ENCODE measurements around the gene ERBB4. TPM values are rescaled to one million over a fixed set of nuclear protein-coding genes. Genes with fewer than 3 reads are reported as not detected.

ERBB4 gene
- polyA plus RNA-seq, 3 donors = 0.07 to 0.25 (median 0.11) TPM

DNA sequence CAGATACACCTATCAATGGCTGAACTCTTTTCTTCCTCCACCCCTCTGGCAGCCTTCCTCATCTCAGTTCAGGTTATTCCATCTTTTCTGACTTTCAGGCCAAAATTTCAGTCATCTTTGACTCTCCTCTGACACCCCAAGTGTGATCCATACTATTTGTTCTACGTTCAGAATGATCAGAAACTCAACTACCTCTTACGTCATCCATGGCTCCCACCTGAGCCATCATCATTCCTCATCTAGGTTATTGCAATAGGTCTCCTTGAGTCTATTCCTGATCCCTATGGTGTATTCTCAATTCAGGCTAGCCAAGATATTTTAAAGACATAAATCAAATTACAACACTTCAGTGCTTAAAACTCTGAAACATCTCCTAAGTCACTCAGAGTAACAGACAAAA is 589.7 kb downstream of the ERBB4 start:
- 74 to 79% (median 74%) methylated on average over 2 of the region's 2 CpGs for WGBS, 3 donors
- H3K27ac ChIP-seq (ENCODE audit: low read depth, low read length) = no peak overlapping the region

DNA sequence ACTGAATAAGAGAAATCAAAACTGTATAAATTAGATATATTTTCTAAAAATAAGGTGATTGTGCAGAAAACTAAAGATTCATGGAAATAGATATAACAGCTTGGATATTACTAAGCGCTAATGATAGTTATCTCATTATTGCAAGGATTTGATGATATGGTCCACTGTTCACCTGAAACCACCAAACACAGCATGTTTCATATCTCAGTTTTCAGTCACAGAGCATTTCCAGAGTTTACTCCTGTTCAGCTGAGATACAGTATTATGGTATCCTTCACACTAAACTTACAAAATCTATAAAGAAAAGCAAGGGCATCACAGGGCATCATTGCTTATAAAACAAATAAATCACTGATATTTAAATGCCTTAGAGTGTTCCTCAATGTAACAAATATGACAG is 591.6 kb downstream of the ERBB4 start:
- 0% methylated on average over 1 of the region's 1 CpG for WGBS, 3 donors
- no peak overlapping the region for H3K27ac ChIP-seq (ENCODE audit: low read depth, low read length)

DNA sequence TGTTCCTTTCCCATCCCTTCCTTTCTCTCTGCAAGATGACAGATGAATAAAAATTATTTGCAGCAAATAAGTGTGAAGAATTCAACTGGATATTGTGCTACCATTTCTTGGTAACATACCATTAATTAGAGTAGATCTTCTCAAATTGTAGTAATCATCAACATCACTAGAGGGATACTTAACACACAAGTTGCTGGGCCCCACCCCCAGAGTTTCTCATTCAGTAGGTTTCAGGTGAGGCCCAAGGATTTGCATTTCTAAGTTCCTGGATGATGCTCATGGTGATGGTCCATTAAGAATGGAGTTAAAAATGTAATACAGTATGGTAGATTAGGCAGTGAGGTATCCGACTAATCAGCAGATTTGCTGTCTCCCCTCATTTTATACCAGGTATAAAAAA is 594.0 kb downstream of the ERBB4 start:
- no peak overlapping the region for H3K27ac ChIP-seq (ENCODE audit: low read depth, low read length)
- WGBS, 3 donors = 81 to 96% (median 90%) methylated on average over 1 of the region's 1 CpG

DNA sequence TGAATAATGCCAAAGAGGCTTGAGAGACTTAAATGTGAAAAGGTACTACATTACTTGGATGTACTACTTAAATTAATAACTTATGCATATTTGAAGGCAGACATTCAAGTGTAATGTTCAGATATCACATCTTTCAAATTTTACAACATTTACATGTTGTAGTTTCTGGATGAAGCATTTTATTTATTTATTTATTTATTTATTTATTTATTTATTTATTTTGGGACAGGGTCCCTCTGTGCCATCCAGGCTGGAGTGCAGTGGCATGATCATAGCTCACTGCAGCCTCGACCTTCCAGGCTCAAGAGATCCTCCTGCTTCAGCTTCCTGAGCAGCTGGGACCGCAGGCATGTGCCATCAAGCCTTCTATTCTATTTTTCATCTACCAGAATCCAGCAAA is 596.4 kb downstream of the ERBB4 start:
- WGBS, 3 donors = 80 to 86% (median 86%) methylated on average over 2 of the region's 2 CpGs

DNA sequence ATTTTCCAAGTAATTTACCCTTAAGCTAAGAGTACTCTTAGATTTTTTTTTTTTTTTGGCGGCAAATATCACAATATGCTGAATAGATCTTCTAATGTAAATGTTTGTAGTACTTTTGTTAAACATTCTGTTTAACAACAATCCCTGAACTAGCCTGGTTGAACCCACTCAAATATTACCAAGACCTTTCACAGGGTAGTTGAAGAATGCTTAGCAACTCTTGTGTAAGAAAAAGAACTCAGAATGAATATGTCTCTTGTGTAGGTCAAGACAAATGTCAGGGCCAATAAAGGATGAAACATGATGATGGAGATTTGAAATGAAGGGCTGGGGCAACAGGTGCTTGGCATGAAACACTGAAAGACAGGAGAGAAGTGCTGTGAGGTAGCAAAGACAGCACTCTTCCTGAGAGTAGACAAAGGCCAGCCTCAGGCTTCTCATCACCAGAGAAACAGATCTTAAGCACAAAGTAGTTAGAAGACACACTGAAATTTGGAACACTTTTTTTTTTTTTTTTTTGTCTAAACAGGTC is 597.3 kb downstream of the ERBB4 start:
- WGBS, 3 donors = 46 to 84% (median 75%) methylated on average over 1 of the region's 1 CpG
- H3K27ac ChIP-seq (ENCODE audit: low read depth, low read length) = no peak overlapping the region

More for the DNA sequence above, 596.4 kb downstream of the ERBB4 start:
- H3K27ac ChIP-seq (ENCODE audit: low read depth, low read length) = no peak overlapping the region

DNA sequence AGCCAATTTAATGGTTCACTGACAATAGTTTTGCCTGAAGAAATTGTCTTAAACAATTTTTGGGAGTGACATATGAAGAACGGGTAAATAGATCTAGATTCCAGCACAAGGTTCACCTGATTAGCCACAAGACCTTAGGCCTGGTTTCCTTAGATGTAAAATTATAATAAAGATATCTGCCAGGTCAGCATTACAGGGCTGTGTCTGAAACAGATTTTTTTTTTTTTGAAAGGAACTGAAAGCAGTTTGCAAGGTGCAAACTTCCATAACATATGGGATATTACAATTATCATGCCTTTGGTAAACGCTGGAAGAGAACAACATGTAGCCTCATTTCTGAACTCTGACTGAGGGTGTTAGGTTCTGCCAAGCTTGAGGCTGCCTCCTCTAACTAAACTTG is 599.4 kb downstream of the ERBB4 start:
- H3K27ac ChIP-seq (ENCODE audit: low read depth, low read length) = no peak overlapping the region
- 81 to 88% (median 86%) methylated on average over 2 of the region's 2 CpGs for WGBS, 3 donors

DNA sequence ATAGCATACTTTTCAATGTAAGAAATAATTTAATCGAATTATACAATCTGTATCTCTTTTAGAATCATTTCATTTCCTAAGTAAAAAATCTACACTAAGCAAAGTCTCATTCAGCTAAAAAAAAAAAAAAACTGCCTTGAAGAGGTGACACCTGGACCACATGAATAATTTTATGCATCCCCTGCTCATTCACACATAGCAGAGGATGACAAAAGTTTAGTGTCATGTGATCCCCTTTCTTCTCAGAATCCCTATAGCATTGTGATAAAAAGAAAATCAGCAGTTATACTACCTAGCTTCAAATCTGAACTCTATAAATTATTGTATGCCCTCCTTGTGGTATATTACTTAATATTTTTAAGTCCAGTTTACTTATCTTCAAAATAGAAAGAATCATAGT is 603.8 kb downstream of the ERBB4 start:
- 67 to 83% (median 76%) methylated on average over 1 of the region's 1 CpG for whole genome bisulfite sequencing, 3 donors
- H3K27ac ChIP-seq (ENCODE audit: low read depth, low read length) = no peak overlapping the region

DNA sequence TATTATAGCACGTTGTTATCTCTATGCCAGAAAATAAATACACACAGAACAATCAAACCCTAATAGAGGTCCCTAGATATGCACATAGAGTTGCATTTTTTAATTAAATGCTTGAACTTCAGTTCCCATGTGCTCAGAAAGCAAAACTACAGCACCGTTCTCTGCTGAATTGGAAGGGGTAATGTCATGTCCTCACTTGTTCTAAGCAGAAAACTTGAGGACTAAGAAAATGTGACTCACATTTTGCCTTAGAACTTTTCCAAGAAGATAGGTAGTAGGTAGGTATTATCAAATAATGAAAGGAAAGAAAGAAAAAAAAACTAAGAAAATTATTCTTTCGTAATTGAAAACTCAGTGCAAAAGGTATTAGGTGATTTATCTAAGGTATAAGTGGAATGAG is 607.3 kb downstream of the ERBB4 start:
- no peak overlapping the region for H3K27ac ChIP-seq (ENCODE audit: low read depth, low read length)
- WGBS, 3 donors = 34 to 38% (median 35%) methylated on average over 3 of the region's 3 CpGs

DNA sequence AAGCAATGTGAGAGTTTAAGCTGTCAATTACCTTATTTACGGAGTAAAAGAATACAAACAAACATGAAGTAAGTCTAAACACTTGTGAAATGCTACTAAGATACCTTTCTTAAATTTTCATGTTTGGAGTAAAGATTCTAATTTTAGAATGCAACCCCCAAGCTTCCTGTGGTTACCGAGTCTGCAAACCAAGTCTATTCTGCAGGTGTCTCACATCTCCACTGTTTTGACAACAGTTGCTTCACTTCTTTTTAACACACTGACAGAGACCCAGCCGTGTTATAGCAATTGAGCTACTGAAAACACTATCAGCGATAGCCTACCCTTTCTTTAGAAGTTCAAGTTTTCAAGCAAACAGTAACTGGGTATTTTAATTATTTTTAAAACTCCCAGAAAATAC is 608.3 kb downstream of the ERBB4 start:
- 23 to 49% (median 34%) methylated on average over 4 of the region's 4 CpGs for WGBS, 3 donors

DNA sequence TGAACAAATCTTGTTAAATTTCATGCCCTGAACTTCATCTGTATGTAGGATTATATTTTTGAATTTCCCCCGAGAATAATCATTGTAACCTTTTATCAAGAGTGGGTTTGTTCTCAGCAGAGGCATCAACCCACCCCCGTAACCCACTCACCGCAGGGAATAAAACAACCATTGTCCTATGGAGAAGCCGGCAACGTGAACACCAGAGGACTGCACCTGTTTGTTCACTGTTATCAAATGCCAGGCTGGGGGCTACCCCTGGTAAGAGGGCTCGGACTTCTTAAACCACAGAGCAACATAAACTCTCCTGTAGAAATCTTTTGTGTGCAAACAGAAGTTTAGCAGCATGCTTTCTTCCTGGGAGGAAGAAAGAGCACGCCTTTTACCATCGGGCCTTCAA is 610.4 kb downstream of the ERBB4 start:
- 60 to 64% (median 62%) methylated on average over 8 of the region's 8 CpGs for WGBS, 3 donors
- no peak overlapping the region for H3K27ac ChIP-seq (ENCODE audit: low read depth, low read length)

More for the DNA sequence above, 608.3 kb downstream of the ERBB4 start:
- no peak overlapping the region for H3K27ac ChIP-seq (ENCODE audit: low read depth, low read length)

DNA sequence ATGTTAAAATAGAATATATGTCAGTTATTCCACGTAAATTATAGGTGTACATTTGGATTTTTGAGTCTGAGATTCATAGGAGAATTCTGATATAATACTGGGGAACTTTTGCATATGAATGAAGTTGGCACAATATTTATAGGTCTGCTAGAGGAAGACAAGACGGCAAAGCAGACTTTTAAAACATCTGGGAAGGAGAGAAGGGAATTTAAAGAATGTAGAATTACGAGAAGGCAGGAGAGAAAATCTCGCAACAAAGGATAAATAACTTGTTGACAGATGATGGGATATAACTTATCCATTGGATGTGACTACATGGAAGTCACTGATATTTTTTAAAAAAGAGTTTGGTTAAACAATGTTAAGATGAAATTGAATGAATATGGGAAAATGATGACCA is 615.6 kb downstream of the ERBB4 start:
- WGBS, 3 donors = 54 to 65% (median 56%) methylated on average over 4 of the region's 4 CpGs
- H3K27ac ChIP-seq (ENCODE audit: low read depth, low read length) = no peak overlapping the region

DNA sequence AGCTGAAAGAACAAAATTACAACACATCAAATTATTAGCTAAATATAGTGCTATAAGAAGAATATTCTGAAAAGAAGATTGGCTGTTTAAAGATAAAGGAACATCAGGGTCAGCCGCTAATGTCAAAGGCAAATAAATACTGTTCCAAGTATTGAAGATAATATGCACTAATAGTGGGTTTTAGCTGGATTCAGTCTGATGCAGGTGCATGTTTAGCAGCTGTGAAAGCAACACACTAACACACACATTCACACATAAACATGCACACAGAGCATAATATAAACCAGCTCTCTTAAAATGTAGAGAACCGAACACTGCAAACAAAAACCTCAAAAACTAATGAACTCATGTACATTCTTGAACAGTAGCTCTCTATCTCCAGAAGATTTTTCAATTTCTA is 634.6 kb downstream of the ERBB4 start:
- H3K27ac ChIP-seq (ENCODE audit: low read depth, low read length) = no peak overlapping the region
- 69 to 90% (median 89%) methylated on average over 2 of the region's 2 CpGs for WGBS, 3 donors

DNA sequence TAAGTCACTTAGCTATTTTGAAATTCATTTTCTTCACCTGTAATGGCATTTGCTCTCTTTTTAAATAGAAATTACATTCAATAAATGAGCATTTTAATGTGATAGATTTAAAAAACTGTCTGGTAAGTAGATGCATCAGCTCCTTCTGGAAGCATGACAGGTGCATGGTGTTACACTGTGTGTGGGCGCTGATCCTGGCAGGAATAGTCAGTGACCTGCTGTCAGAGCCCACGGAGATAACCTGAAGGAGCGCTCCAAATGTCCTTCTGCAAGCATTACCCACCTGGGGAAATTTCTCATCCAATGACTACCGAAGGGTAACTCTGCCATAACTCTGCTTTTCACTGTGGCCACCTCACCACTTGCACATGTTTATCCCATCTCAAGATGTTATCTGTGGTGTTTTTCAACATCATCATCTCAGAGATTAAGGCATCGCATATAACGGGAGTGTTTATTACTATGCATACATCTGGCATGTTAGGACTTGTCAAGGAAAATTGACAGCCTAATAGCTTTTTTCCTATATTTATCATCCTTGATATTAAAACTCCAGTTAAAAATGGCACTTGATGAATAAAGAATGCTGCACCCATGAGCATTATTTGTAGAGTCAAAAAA is 637.3 kb downstream of the ERBB4 start:
- 73 to 80% (median 78%) methylated on average over 6 of the region's 6 CpGs for WGBS, 3 donors
- H3K27ac ChIP-seq (ENCODE audit: low read depth, low read length) = no peak overlapping the region

DNA sequence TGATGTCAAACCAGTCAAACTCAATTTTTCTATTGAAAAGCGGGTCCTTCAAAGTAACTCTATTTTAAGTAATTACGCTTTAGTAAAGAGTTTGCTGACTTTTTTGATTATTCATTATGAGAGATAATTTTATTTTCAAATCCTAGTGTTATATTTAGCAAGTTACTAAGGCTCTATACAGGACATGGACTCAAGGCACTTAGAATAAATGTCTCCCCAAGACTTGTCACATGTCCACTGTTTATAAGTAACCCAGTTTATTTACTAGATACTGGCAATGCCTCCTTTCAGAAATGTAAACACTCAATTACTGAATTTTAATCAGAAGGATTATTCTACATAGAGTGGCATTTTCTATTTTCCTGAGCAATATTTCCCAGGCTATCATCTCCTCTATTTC is 638.1 kb downstream of the ERBB4 start:
- no peak overlapping the region for H3K27ac ChIP-seq (ENCODE audit: low read depth, low read length)
- WGBS, 3 donors = 61 to 81% (median 78%) methylated on average over 2 of the region's 2 CpGs

DNA sequence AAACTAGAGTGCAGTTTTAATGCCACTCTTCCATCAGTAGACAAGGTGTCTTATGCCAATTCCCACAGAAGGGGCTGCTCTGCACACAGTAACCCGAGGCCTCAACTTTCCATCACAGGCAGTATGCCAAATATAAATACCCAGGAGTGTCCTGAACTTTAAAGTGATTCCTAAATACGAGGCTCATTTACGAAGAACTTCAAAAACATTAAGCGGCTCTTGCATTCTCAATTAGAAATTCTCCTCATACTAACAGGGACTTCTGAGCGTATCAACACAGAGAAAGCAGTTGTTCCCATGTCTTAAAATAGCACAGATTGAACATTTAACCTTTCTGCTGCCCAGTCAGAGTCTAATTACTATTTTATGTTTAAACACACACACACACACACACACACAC is 638.6 kb downstream of the ERBB4 start:
- 31 to 54% (median 44%) methylated on average over 5 of the region's 5 CpGs for WGBS, 3 donors
- no peak overlapping the region for H3K27ac ChIP-seq (ENCODE audit: low read depth, low read length)

DNA sequence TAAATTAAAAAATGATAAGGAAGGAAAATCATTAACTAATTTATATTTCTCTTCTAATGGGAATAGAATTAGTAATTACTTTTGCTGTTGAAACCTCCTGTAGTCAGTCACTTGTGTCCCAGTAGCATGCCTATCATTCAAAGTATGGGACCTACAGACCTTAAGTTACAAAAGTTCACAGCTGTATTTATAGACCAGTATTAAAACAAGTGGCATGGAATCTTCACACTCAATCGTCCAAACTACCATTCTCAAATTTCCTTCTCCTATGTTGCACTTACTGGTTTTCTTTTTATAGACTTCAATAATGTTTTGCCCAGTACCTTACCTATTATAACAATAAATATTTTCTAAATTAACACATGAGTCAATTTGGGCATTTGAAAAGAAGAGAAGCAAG is 639.9 kb downstream of the ERBB4 start:
- H3K27ac ChIP-seq (ENCODE audit: low read depth, low read length) = no peak overlapping the region
- WGBS, 3 donors = 54 to 73% (median 67%) methylated on average over 1 of the region's 1 CpG

DNA sequence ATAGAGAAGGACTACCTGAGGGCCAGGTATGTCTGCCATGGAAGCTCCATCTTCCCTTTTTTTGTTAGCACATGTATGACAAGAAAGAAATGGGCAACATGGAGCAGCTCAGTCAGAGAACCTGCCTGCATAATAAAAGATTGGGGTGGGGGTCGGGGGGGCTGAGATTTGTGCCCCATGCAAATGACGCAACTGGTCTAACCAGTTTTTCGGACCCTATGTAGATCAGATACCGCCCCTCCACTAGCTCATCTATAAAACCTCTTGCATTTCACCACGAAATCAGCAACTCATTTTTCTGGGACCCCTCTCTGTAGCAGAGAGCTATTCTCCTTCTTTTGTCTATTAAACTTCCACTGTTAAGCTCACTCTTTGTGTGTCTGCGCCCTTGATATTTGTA is 657.2 kb downstream of the ERBB4 start:
- no peak overlapping the region for H3K27ac ChIP-seq (ENCODE audit: low read depth, low read length)
- WGBS, 3 donors = 73 to 77% (median 74%) methylated on average over 6 of the region's 6 CpGs

DNA sequence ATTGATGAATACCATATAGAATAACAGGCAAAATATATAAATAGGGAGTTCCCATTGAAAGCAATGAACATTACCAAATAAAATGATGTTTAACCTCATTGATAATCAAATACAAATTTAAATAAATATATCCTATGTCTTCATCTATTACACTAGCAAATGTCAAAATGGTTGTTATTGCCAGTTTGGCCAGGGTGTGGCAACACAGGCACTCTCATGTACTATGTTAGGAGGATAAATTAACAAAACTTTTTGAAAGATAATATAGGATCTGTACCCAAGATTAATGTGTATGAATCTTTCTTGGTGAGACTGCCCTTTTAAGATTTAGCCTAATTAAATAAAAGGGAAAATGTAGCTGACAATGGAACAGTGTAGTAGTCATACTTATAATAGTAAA is 659.3 kb downstream of the ERBB4 start:
- H3K27ac ChIP-seq (ENCODE audit: low read depth, low read length) = no peak overlapping the region

DNA sequence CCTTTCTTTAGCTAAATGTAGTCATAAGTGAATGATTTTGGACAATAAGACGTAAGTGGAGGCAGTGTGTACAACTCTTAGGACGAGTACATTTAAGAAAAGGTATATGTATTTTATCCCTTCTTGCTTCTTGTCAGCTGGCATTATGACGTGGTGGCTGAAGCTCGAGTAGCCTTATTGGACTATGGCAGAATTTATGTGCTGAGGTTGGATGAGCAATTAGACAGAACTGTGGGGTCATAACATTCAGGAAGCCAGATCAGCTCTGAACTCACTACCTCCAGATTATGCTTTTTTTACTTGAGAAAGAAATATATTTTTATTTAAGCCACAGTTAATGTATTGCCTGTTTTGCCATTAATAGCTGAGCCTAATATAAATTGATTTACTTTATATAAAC is 661.5 kb downstream of the ERBB4 start:
- 71 to 79% (median 74%) methylated on average over 4 of the region's 4 CpGs for WGBS, 3 donors
- H3K27ac ChIP-seq (ENCODE audit: low read depth, low read length) = no peak overlapping the region

DNA sequence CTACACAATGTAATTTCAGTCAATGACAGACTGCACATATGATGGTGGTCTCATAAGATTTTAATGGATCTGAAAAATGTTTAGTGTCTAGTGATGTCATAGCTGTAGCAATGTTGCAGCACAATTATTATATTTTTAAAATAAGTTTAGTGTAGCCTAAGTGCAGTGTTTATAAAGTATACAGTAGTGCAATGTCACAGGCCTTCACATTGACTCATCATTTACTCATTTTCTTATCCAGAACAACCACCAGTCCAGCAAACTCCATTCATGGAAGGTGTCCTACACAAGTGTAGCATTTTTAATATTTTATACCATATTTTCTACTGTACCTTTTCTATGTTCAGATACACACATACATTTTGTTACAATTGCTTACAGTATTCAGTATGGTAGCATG is 663.1 kb downstream of the ERBB4 start:
- H3K27ac ChIP-seq (ENCODE audit: low read depth, low read length) = no peak overlapping the region

Measured in adipose tissue (tissue), 3 donors.